ENCODE results near the gene TBL3. TPM values are rescaled to one million over a fixed set of nuclear protein-coding genes. Genes with fewer than 3 reads are reported as not detected.
A peak's percentile ranks its signal among the peaks of the same experiment; 100 is the strongest.

TBL3 gene
- total RNA-seq, 2 experiments from 2014 or later, result 12.7 to 15.5 TPM

DNA sequence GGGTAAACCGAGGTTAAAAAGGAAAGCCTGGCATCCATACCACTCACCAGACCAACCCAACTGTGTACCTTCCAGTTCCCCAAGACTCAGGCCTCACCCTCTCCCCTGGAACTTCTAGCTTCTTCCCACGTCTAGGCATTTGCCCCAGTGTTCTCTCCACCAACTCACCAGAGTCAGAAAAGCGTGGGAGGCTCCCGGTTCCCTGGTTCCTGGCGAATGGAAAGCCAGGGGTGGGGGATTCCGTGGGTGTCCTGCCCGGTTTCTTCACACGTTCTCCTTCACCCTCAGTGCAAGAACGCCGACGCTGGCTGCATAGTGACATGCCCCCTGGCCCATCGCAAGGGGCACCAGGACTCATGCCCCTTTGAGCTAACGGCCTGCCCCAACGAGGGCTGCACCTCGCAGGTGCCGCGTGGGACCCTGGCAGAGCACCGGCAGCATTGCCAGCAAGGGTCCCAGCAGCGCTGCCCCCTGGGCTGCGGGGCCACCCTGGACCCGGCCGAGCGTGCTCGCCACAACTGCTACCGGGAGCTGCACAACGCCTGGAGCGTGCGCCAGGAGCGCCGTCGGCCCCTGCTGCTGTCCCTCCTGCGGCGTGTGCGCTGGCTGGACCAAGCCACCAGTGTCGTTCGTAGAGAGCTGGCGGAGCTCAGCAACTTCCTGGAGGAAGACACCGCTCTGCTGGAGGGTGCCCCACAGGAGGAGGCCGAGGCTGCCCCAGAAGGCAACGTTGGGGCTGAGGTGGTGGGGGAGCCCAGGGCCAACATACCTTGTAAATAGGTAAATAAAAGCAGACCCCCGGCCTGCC is 3.5 kb upstream of the TBL3 start:
- no peak for DNase-seq
- Mint-ChIP-seq H3K36me3 (ENCODE audit: low read depth) (peaks cover 41% of the 10 kb centered on the region), H3K27ac (no peak overlapping the region), H3K27me3 (no peaks in the 10 kb centered on the region), H3K4me3 (peak overlapping the region; percentile 51), H3K4me1 (ENCODE audit: low read depth) (peaks cover 43% of the 10 kb centered on the region), H3K9me3 (no peaks in the 10 kb centered on the region)
- POLR2A ChIA-PET, result no interaction called here
- H3K27me3 ChIP-seq (ENCODE audit: control insufficient read depth in 1 of 2, insufficient read depth in 2 of 2, low read length in 2 of 2), result no peaks in the 10 kb centered on the region
- TF ChIP-seq, protein P1, sequence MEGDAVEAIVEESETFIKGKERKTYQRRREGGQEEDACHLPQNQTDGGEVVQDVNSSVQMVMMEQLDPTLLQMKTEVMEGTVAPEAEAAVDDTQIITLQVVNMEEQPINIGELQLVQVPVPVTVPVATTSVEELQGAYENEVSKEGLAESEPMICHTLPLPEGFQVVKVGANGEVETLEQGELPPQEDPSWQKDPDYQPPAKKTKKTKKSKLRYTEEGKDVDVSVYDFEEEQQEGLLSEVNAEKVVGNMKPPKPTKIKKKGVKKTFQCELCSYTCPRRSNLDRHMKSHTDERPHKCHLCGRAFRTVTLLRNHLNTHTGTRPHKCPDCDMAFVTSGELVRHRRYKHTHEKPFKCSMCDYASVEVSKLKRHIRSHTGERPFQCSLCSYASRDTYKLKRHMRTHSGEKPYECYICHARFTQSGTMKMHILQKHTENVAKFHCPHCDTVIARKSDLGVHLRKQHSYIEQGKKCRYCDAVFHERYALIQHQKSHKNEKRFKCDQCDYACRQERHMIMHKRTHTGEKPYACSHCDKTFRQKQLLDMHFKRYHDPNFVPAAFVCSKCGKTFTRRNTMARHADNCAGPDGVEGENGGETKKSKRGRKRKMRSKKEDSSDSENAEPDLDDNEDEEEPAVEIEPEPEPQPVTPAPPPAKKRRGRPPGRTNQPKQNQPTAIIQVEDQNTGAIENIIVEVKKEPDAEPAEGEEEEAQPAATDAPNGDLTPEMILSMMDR (IDR thresholded peaks at IDR 0.05), result no peak
- ATAC-seq (ENCODE audit: poor library complexity), result no peak
- H3K4me3 ChIP-seq (ENCODE audit: low read length), result no peak overlapping the region
- H3K4me1 ChIP-seq (ENCODE audit: insufficient read depth, low read length), result peaks cover 51% of the 10 kb centered on the region
- intact Hi-C loops (cut with DNase I, micrococcal nuclease), result loop anchor here in 1 of 2 experiments (10.0 kb wide), 1 partner anchor 1274 kb away; the partner anchor contains the start of gene WDR24
- no peaks in the 10 kb centered on the region for H3K9me3 ChIP-seq (ENCODE audit: control insufficient read depth in 1 of 2, insufficient read depth in 1 of 2, low read length in 2 of 2)
- H3K36me3 ChIP-seq (ENCODE audit: insufficient read depth, low read length), result peaks cover 8% of the 10 kb centered on the region
- H3K27ac ChIP-seq (ENCODE audit: low read depth in 1 of 2, low read length in 2 of 2), result no peak overlapping the region
- CTCF ChIA-PET, result no interaction called here

DNA sequence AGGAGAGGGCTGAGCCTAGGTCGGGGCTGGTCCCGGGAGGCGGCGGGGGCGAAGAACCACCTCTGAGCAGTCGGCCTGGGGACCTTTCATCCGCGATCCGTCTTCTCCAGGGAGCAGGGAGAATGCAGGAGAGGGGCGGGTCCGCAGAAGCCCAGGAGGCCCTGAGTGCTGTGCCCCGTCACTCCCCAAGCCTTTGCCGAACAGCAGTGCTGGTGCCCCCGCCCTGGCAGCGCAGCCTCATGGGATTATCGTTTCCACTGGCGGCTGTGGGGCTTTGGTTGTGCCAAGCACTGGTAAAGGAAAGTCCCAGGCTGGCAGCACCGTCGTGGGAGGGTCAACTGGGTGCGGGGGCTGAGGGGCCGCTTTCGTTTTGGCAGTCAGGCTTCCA is 631 bp downstream of the TBL3 start:
- ATAC-seq (ENCODE audit: poor library complexity) (no peak), DNase-seq (peak in 1 of 14 experiments; percentile 52)
- H3K9me3 Mint-ChIP-seq, result no peaks in the 10 kb centered on the region
- ChIA-PET CTCF (interaction anchor here (1.0 kb wide), 1 partner anchor 32 kb away, joined by 3 read pairs; no protein-coding TSS in a partner anchor), POLR2A (interaction anchor here (0.7 to 2.2 kb wide), 14 partner anchors 7 to 190 kb away, joined by 3 to 31 read pairs (median 4); partner anchors contain the start of genes FAHD1, GFER, HAGH and MSRB1)
- peak overlapping the region in 1 of 2 donors; percentile 92 for H3K27ac ChIP-seq (ENCODE audit: low read depth in 1 of 2, low read length in 2 of 2)
- no peak overlapping the region for H3K27ac Mint-ChIP-seq
- peaks cover 20% of the 10 kb centered on the region for H3K4me1 Mint-ChIP-seq (ENCODE audit: low read depth)
- H3K36me3 ChIP-seq (ENCODE audit: insufficient read depth, low read length), result peaks cover 33% of the 10 kb centered on the region
- intact Hi-C loops (cut with DNase I, micrococcal nuclease), result loop anchor here in 1 of 2 experiments (5.0 kb wide), 2 partner anchors 35 to 75 kb away; partner anchors contain the start of genes NTHL1, TSC2 and ZNF598
- peaks cover 36% of the 10 kb centered on the region for H3K4me1 ChIP-seq (ENCODE audit: insufficient read depth, low read length)
- no peaks in the 10 kb centered on the region for H3K27me3 ChIP-seq (ENCODE audit: control insufficient read depth in 1 of 2, insufficient read depth in 2 of 2, low read length in 2 of 2)
- peak overlapping the region; percentile 97 for H3K4me3 Mint-ChIP-seq
- no peaks in the 10 kb centered on the region for H3K9me3 ChIP-seq (ENCODE audit: control insufficient read depth in 1 of 2, insufficient read depth in 1 of 2, low read length in 2 of 2)
- H3K36me3 Mint-ChIP-seq (ENCODE audit: low read depth), result peaks cover 36% of the 10 kb centered on the region
- H3K27me3 Mint-ChIP-seq, result no peaks in the 10 kb centered on the region
- TF ChIP-seq, protein P1 (IDR thresholded peaks at IDR 0.05), result no peak
- H3K4me3 ChIP-seq (ENCODE audit: low read length), result peak overlapping the region; percentile 73

DNA sequence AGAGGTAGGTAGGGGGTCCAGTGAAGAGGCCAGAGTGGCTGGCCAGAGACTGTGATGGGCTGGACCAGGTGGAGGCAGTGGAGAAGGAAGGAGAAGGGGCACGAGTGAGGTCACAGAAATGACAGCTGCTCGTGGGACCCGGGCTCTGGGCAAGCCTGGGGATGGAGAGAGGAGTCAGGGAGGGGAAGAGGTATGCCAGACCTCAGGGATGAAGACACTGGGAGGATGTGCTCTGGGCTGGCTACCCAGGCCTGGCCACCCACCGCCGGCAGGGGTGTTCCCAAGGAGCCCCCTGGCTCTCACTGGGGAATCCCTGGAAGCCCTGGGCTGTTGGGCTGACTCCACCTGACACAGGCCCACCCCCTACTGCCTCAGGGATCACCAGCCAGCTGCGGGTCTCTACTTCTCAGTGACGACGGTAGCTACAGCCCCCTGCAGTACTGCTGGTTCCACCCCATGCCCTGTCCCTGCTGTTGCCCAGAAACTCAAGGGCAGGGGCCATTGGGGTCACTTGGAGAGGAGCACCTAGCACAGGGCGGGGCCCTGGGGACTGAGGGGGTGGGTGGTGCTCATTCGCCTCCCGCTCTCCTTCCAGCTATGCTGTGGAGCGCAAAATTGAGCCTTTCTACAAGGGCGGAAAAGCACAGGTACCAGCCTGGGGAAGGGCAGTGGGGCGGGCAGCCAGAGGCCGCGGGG is 1.8 kb downstream of the TBL3 start:
- no peak overlapping the region for H3K27ac Mint-ChIP-seq
- peaks cover 3 to 9% of the 10 kb centered on the region in 2 experiments for H3K27me3 ChIP-seq (ENCODE audit: control insufficient read depth in 1 of 2, insufficient read depth in 2 of 2, low read length in 2 of 2)
- TF ChIP-seq, protein P1 (IDR thresholded peaks at IDR 0.05), result no peak
- H3K36me3 ChIP-seq (ENCODE audit: insufficient read depth, low read length), result peaks cover 45% of the 10 kb centered on the region
- POLR2A ChIA-PET, result interaction anchor here (1.0 to 1.2 kb wide), 2 partner anchors 9 to 182 kb away, joined by 4 to 6 read pairs; partner anchors contain the start of genes RPS2 and TRAF7
- peaks cover 36% of the 10 kb centered on the region for H3K36me3 Mint-ChIP-seq (ENCODE audit: low read depth)
- no peak for ATAC-seq (ENCODE audit: poor library complexity)
- peaks cover 20% of the 10 kb centered on the region for H3K4me1 Mint-ChIP-seq (ENCODE audit: low read depth)
- DNase-seq, result no peak
- H3K27ac ChIP-seq (ENCODE audit: low read depth in 1 of 2, low read length in 2 of 2), result no peak overlapping the region
- H3K9me3 ChIP-seq (ENCODE audit: control insufficient read depth in 1 of 2, insufficient read depth in 1 of 2, low read length in 2 of 2), result peaks cover 0 to 5% of the 10 kb centered on the region in 2 experiments
- intact Hi-C loops (cut with DNase I, micrococcal nuclease), result loop anchor here in 1 of 2 experiments (5.0 kb wide), 2 partner anchors 34 to 74 kb away; partner anchors contain the start of genes NTHL1, TSC2 and ZNF598
- peak overlapping the region; percentile 38 for H3K4me3 Mint-ChIP-seq
- H3K27me3 Mint-ChIP-seq, result no peaks in the 10 kb centered on the region
- no peaks in the 10 kb centered on the region for H3K9me3 Mint-ChIP-seq
- CTCF ChIA-PET, result interaction anchor here (1.0 kb wide), 1 partner anchor 30 kb away, joined by 3 read pairs; no protein-coding TSS in a partner anchor
- no peak overlapping the region for H3K4me3 ChIP-seq (ENCODE audit: low read length)
- peaks cover 36% of the 10 kb centered on the region for H3K4me1 ChIP-seq (ENCODE audit: insufficient read depth, low read length)

Measured in CD4-positive, alpha-beta T cell (primary cell).